DND-41 (cell line): Measurements from ENCODE around the gene BCAS3.

Source experiments
- ATAC-seq: fragments of 200-7000 bp; cut with Tn5 transposase; 3 replicates; pipeline ENCODE4 v1.9.1; 2021; ENCODE audit warnings: low read depth; ENCODE audit not compliant: insufficient read depth
- DNase-seq: peaks from one replicate; pipeline ENCODE4 v3.0.0-alpha.2; 2020
- H2AFZ ChIP-seq: 2 replicates; pipeline ENCODE4 v1.6.0; 2012; ENCODE audit warnings: low read depth, low read length
- H3K27ac ChIP-seq: 2 replicates; pipeline ENCODE4 v1.5.1; 2012; ENCODE audit warnings: low read length, inconsistent platforms
- H3K27me3 ChIP-seq: fragments of 200-600 bp; sonication (generic); 2 replicates; pipeline ENCODE4 v1.6.0; 2012; ENCODE audit warnings: low read length, mild to moderate bottlenecking, inconsistent platforms; ENCODE audit not compliant: insufficient read depth, poor library complexity
- H3K36me3 ChIP-seq: 2 replicates; pipeline ENCODE4 v1.5.1; 2012; ENCODE audit warnings: low read length, inconsistent platforms; ENCODE audit not compliant: insufficient read depth
- H3K4me1 ChIP-seq: 2 replicates; pipeline ENCODE4 v1.5.1; 2012; ENCODE audit warnings: mild to moderate bottlenecking, low read length; ENCODE audit not compliant: insufficient read depth
- H3K4me2 ChIP-seq: 2 replicates; pipeline ENCODE4 v1.6.0; 2012; ENCODE audit warnings: mild to moderate bottlenecking, moderate library complexity, low read length, inconsistent platforms; ENCODE audit not compliant: insufficient read depth
- H3K4me3 ChIP-seq, 2 experiments: fragments of 200-600 bp in 1 of 2; shearing (Covaris generic) in 1 of 2; 2 replicates each; pipeline ENCODE4 v1.5.1; 2012 to 2016; ENCODE audit warnings: inconsistent platforms in 2 of 2, low read length in 2 of 2, mild to moderate bottlenecking in 2 of 2, low read depth in 1 of 2, moderate library complexity in 1 of 2
- H3K79me2 ChIP-seq: 2 replicates; pipeline ENCODE4 v1.6.0; 2012; ENCODE audit warnings: low read length, inconsistent platforms; ENCODE audit not compliant: insufficient read depth
- H3K9ac ChIP-seq: 2 replicates; pipeline ENCODE4 v1.6.0; 2012; ENCODE audit warnings: low read depth, mild to moderate bottlenecking, inconsistent platforms, low read length, moderate library complexity
- H3K9me3 ChIP-seq: 2 replicates; pipeline ENCODE4 v1.5.1; 2012; ENCODE audit warnings: low read length, moderate library complexity, mild to moderate bottlenecking, inconsistent platforms; ENCODE audit not compliant: insufficient read depth, severe bottlenecking
- H4K20me1 ChIP-seq: 2 replicates; pipeline ENCODE4 v1.6.0; 2012; ENCODE audit warnings: low read length; ENCODE audit not compliant: insufficient read depth
- EZH2 ChIP-seq: IDR thresholded peaks from 3 replicates; pipeline ENCODE4 v1.6.1; 2012; ENCODE audit warnings: borderline replicate concordance, low read depth, mild to moderate bottlenecking, moderate library complexity, low read length, inconsistent platforms; ENCODE audit not compliant: severe bottlenecking
- TF ChIP-seq, protein P1 (sequence below): IDR thresholded peaks from 2 replicates; pipeline ENCODE4 v1.5.1; 2012; ENCODE audit warnings: borderline replicate concordance, low read length, moderate library complexity, mild to moderate bottlenecking; ENCODE audit not compliant: poor library complexity, severe bottlenecking; ENCODE audit errors: extremely low read depth

Gene BCAS3

DNA sequence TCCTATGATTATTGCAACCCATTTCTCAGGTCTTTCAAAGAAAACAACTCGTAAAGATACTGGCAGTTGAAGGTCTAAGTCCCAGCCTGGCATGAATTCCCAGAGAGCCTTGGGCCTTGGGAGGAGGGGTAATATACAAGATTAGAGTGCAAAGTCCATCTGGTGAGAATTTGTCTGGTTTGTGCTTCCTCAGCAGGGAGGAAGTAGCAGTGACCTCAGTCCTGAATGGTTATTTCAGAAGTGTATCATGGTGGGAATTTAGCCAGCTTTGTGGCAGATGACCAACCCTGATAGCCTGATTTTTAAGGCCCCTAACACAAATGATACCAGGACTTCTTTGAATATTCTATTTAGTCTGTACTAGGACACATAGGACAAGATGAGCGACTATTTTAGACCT lies 570.7 kb downstream of the BCAS3 start:
- TF ChIP-seq, protein P1, sequence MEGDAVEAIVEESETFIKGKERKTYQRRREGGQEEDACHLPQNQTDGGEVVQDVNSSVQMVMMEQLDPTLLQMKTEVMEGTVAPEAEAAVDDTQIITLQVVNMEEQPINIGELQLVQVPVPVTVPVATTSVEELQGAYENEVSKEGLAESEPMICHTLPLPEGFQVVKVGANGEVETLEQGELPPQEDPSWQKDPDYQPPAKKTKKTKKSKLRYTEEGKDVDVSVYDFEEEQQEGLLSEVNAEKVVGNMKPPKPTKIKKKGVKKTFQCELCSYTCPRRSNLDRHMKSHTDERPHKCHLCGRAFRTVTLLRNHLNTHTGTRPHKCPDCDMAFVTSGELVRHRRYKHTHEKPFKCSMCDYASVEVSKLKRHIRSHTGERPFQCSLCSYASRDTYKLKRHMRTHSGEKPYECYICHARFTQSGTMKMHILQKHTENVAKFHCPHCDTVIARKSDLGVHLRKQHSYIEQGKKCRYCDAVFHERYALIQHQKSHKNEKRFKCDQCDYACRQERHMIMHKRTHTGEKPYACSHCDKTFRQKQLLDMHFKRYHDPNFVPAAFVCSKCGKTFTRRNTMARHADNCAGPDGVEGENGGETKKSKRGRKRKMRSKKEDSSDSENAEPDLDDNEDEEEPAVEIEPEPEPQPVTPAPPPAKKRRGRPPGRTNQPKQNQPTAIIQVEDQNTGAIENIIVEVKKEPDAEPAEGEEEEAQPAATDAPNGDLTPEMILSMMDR: no peak
- TF ChIP-seq EZH2: no peak
- ATAC-seq: no peak

DNA sequence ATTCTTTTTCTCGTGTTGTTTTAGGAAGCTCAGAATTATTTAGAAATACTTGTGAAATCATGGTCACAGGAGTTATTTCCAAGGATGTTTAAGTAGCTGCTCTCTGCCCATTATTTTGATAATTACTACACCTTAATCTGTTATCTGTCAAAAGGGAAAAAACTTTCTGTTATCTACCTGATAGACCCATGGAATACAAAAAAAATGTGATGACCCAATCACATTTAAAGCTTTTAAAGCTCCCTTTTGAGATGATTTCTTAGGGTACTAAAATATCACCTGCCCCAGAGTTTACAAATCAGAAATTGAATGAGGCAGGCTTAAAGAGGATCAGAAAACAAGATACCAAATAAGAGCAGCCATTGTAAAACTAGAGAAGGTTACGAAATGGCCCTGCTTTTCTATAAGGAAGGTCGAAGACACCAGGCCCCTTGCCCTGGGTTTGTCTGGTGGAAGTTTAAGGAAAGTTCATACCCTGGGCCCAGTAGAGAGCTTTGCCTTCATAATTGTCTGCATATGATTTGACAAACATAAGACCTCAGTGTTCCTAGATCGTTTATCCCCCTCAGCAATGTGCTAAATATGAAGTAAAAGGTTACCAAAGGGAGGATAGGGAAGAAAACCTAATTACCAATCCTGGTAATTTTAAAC lies 572.1 kb downstream of the BCAS3 start:
- Histone ChIP-seq H3K4me3 (no peak overlapping the region), H3K4me2 (no peak overlapping the region), H3K36me3 (no peaks in the 10 kb centered on the region), H4K20me1 (no peaks in the 10 kb centered on the region), H3K9ac (no peak overlapping the region), H3K27ac (no peak overlapping the region), H3K9me3 (no peaks in the 10 kb centered on the region), H2AFZ (no peak overlapping the region), H3K27me3 (no peaks in the 10 kb centered on the region), H3K79me2 (no peaks in the 10 kb centered on the region), H3K4me1 (no peaks in the 10 kb centered on the region)
- ATAC-seq: no peak
- no peak for DNase-seq
- no peak for TF ChIP-seq EZH2
- TF ChIP-seq, protein P1: no peak

More for the DNA sequence above, 570.7 kb downstream of the BCAS3 start:
- Histone ChIP-seq H3K36me3 (no peaks in the 10 kb centered on the region), H3K4me1 (no peaks in the 10 kb centered on the region), H4K20me1 (no peaks in the 10 kb centered on the region), H3K27ac (no peak overlapping the region), H3K4me2 (no peak overlapping the region), H2AFZ (no peak overlapping the region), H3K9me3 (no peaks in the 10 kb centered on the region), H3K27me3 (no peaks in the 10 kb centered on the region), H3K79me2 (no peaks in the 10 kb centered on the region), H3K9ac (no peak overlapping the region), H3K4me3 (no peak overlapping the region)
- no peak for DNase-seq

DNA sequence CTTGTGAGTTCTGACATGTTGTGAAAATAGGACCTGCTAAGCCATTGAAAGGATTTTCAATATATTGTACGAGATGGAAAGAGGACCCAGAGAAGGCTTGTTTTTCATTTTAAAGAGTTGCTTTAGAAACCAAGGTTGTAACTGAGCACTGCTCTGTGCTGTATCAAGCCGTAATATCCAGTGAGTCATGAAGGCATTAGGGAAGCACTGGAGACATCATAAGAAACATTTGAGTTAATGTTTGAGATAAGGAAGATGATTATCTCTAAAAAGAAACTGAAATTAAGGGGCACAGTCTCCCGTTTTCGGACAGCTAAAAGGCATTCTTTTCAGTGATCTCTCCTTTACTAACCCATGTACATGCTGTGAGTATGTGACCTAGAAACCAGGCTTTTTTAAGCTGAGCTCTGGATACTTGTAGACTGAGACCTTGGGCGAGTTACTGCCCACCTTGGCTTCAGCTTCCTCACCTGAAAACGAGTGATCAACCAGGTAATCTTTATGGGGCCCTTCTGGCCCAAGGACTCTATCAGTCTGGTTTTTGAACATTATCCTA lies 572.8 kb downstream of the BCAS3 start:
- H3K4me3 ChIP-seq: no peak overlapping the region
- DNase-seq: no peak
- H2AFZ ChIP-seq: no peak overlapping the region
- H4K20me1 ChIP-seq: no peaks in the 10 kb centered on the region
- ATAC-seq: no peak
- no peak overlapping the region for H3K9ac ChIP-seq
- no peak overlapping the region for H3K27ac ChIP-seq
- no peaks in the 10 kb centered on the region for H3K4me1 ChIP-seq
- no peaks in the 10 kb centered on the region for H3K27me3 ChIP-seq
- TF ChIP-seq, protein P1: no peak
- no peak for TF ChIP-seq EZH2
- no peaks in the 10 kb centered on the region for H3K9me3 ChIP-seq
- no peaks in the 10 kb centered on the region for H3K79me2 ChIP-seq
- H3K4me2 ChIP-seq: no peak overlapping the region
- no peaks in the 10 kb centered on the region for H3K36me3 ChIP-seq
